HG03378 (cell line): ENCODE measurements around the gene SIAH1.
"Not testable (repeated sequence)": the region's sequence is repeated elsewhere in the genome, so short reads cannot be mapped to it uniquely, and the experiment has no call there.

Experiments used
- ATAC-seq: cut with Tn5 transposase; IDR thresholded peaks from one replicate; pipeline ENCODE4 v1.9.1; 2021; ENCODE audit warnings: mild to moderate bottlenecking, moderate library complexity; ENCODE audit not compliant: unreplicated experiment

The SIAH1 gene

DNA sequence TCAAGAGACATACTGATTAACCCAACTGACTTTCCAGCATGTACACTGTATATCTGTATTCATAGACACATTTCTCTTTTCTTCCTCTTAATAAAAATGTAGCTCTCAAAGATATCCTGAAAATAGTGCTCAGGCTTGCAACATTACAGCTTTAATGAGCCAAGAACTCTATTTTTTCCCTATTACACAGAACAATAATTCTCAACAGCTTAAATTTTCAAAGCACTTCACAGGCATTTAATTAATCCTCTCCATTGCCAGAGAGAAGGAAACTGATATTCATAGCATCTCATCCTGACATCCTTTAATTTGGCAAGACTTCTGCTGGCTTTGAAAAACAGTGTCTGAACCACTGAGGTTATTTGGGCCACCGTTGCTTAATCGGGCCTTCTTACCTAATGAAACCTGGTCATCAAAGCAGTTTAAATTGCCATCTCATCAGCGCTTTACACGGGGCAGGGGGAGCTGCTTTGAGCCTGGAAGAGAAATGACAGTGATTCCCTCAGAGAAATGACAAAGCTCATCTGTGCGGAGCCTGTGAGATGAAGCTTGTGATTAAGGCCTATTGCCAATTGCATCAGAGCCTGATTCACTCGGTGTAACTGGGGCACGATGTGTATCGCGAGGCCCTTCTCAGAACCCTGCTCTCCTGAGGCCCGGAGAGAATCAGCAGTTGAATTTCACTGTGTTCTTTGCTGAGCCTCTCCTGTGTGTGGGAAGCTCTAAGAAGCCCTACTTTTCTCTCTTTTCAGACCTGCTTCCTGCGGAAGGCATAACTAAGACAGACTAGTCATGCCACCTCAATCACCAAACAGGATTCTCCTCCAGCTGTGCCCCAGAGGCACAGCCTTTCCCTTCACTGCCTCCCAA, 8.5 kb upstream of the SIAH1 start:
- ATAC-seq: no peak

DNA sequence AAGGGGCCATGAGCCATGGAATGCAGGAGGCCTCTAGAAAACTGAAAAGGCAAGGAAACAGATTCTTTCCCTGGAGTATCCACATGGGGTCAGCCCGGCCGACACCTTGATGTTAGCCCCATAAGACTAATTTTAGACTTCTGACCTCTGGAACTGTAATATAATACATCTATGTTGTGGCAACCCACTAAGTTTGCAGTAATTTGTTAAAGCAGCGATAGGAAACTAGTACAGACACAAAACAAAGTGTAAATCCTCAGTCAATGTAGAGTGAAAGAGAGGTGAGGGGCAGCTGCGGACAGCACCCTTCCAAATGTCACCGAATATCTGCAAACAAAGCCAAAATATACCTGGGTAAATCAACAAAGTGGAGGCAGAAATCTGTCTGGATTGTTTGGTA, 7.2 kb upstream of the SIAH1 start:
- no peak for ATAC-seq

DNA sequence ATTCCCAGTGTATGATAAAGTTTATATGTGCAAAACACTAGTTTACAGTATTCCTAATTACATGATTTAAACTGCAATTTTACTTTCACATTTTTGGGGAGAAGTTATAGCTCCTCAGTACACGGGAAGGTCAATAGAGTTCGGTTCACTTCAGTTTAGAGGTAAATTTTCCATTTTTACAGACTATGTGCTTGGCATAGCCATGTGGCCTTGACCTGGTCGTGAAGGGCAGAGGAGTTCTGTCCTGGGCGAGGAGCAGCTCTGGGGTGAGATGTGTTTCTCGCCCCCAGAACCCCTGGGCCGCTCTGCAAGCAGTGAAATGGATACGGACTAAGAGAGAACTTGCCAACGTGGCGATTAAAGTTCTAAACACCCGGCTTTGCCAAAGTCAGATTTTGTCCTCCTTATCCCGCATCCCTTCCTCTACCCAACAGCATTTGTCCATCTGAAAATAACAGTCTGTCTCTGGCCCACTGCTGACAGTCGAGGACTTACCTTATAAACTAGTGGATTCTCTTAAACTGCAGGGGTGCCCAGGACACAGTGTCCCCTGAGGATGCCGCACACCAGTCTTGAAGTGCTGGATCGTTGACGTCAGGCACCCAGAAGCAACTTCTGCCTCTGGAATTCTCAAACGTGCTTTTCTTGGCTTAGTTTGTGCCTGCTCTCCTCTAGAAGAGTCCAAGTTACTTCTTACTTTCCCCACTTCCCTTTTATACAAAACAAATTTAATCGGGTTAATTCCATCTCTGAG, 1.5 kb upstream of the SIAH1 start:
- ATAC-seq: no peak

DNA sequence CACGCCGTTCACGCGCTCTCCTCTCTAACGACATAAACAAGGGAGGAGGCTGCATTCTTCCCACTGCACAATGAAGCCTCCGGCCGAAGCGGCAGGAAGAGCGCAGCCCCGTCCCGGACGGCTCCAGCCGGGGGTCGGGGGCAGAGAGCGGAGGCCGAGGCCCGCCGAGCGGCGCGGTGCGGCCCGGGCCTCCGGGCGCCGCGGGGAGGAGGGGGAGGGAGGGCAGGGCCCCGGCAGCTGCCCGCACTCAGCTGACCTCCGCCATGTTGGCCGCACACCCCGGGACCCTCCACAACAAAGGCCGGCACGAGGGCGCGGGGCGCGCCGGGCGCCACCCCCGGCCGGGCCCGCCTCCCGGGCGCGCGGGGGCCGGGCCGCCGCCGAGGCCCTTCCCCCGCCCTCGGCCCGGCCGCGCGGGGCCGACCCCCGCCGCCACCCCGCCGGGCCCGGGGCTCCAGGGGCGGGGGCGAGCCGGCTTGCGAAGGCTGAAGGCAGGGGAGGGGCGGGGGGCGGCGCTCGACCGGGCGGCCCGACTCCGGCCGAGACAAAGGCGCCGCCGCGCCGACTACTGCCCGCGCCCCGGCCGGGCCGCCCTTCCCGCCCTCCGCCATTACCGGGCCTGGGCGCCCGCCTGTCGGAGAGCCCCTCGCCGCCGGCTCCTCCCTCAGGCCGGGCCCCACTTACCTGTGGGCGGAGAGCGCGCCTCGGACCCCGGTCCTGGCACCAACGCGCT, 527 bp downstream of the SIAH1 start:
- ATAC-seq: peak; percentile 35

DNA sequence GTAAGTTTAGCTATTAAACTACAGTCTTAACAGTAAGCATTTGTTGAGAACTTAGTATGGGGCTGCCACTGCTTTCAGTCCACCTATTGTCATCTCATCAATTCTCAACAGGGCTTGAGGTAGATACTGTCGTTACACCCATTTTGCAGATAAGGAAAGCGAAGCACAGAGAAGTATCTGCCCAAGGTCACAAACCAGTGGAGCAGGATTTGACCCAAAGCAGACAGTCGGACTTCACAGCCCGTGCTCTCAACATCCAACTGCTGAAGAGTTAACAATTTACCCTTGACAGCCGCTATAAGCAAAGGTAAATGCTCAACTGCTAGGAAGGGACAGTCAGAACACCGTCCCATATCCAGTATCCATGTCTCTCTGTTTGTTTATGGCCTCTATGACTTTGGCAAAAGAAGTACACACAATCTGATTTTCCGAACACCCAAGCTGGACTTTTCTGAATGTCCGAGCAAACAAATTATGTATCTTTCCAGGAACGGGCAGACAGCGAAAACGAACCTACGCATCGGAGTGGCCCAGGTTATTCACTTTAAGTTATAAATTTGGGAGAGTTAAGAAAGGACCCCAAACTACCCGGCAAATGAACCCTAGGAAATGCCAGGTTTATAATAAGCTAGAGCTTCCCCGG, 1.2 kb downstream of the SIAH1 start:
- ATAC-seq: no peak

DNA sequence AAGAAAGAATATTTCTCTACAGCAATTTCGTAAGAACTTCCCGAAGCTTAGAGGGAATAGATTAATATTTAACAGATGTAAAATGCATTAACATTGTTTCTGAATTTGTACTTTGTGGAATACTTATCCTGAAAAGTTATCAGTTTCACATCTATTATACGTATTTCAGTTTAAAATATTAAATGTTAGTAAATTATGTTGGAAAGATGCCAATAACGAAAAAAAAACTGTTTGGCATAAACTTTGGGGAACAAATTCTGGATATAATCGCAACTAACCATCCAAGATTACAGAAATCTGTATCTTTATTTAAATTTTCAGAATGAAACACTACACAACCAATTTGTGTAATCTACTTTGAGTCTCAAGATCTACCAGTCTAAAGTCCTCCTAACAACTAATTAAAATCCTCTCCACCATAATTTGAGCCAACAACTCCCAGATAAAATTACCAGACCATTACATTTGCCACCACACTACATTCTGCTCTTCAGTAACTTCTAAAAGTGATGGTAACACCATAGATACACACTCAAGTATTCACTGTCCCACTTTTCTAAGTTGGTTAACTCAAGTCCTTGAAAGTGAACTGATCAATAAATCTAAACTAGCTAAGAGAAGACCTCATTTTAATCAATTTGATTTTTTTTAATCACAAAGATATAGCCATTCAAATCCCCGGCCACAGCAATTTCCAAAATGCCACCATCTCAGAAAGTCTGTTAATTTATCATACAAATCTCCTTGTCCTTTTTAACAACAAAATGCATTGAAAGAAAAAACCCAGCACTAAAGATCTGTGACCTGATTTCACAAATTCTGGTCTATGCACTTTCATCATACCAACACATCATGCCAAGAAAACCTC, 2.0 kb downstream of the SIAH1 start:
- ATAC-seq: no peak

DNA sequence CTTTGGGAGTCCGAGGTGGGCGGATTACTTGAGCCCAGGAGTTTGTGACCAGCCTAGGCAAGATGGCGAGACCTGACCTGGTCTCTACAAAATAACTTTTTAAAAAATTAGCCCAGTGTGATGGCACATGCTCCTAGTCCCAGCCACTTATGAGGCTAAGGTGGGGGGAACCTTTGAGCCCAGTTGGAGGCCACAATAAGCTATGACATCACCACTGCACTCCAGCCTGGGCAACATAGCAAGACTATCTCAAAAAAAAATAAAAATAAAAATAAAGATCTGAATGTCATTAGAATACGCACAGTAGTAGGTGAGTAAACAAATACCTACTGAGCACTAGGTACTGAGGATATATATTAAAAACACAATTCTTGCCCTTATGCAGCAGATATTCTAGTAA, 3.1 kb downstream of the SIAH1 start:
- ATAC-seq: no peak

DNA sequence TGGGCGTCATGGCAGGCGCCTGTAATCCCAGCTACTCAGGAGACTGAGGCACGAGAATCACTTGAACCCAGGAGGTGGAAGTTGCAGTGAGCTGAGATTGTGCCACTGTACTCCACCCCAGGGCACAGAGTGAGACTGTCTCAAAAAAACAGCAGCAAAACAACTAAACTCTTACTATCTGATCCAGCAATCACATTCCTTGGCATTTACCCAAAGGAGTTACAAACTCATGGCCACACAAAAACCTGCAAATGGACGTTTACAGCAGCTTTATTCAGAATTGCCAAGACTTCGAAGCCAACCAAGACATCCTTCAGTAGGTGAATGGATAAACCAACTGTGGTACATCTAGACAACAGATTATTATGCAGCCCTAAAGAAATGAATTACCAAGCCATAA, 4.0 kb downstream of the SIAH1 start:
- no peak for ATAC-seq

DNA sequence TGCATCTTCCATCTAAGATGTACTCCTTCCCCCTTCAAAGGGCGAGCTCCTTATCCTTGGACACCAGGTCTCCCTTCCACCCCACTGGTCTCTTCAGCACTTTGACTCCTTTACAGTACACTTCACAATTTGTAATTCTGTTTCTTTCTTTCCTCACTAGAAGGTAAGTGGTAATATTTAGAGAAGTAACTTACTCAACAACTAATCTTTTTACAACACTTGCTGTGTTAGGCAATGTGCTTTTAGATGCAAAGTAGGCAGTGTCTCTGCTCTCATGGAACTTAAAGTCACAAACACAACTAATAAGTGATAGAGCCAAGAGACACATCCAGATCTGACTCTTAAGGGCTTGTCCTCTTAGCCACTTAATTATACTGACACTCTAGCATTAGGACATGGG, 6.4 kb downstream of the SIAH1 start:
- no peak for ATAC-seq

DNA sequence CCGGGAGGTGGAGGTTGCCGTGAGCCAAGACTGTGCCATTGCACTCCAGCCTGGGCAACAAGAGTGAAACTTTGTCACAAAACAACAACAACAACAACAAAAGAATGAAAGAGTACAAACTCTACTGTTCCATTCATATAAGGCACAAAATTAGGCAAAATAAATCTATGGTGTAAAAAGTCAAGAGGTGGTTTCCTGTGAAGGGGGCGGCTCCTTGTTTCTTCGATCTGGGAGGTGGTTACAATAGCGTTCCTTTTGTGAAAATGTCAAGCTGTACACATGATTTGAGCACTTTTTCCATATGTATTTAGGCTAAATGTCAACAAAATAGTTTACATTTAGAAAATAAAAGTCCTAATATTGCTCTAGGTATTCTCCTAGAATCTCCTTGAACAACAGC, 6.9 kb downstream of the SIAH1 start:
- ATAC-seq: no peak

DNA sequence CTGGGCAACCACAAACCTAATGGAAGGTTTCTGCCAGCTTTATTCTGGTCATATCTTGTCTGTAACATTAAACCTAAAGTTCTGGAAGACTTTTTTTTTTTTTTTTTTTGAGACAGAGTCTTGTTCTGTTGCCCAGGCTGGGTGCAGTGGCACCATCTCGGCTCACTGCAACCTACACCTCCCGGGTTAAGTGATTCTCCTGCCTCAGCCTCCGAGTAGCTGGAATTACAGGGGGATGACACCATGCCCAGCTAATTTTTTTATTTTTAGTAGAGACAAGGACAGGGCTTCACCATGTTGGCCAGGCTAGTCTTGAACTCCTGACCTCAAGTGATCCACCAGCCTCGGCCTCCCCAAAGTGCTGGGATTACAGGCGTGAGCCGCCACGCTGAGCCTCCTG, 7.9 kb downstream of the SIAH1 start:
- ATAC-seq: not testable (repeated sequence)

DNA sequence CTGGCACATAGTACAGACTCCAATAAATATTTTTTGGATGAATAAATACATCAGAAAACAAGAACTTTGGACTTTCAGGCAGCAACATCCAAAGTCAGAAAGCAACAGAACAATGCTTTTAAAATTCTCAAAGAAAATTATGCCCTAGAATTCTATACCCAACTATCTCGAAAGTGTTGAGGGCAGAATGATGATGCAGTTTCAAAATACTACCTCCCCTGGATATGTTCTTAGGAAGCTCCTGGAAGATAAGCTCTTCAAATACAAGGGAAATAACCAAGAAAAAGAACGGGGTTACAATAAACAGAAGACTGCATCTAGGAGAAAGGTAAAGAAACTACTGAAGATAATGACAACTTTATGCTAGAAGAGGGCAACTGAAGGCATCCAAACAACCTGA, 11.0 kb downstream of the SIAH1 start:
- ATAC-seq: no peak

DNA sequence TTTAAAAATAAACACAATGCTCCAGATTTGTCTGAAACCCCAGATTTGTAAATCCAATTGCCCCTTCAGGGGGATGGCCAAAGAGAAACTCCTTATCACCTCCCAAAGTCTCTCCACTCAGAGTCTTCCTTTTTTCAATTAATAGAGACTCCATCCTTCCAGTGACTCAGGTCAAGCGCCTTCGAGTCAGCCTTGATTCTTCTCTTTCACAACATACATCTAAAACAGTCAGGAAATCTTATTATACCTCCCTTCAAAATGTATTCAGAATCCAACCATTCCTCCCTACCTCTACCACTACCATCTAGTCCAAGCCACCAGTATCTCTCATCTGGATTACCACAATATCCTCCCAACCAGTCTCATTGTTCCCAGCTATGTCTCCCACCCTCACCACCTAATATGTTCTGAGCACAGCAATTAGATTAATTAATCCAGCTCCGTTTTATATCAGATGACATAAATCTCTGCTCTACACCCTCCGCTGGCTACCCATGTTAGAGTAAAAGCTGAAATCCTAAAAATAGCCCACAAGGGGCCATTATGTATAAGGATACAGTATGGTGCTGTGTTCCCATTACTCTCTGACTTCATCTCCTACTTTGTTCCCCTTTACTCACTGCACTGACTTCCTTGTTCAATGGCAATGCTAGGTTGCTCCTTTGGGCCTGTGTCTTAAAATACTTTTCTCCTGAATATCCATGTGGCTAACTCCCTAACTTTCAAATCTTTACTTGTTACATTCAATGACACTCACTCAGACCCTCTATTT, 11.8 kb downstream of the SIAH1 start:
- ATAC-seq: no peak

DNA sequence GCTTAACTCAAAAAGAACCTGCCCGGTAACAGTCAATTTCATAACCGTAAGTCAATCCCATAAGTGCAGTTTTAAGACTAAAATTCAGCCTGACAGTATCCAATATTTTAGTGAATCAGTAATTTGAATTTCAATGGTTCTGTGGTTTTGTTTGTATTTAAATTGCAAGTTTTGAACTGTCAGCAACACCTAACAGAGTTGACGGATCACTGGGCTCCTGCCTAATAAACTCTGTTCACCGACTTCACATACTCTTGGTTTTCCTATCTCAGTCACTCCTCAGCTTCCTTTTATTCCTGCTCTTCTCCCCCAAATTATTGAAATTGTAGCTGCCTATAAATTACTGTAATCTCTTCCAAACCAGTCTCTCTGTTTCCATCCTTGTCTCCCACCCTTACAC, 12.5 kb downstream of the SIAH1 start:
- no peak for ATAC-seq

DNA sequence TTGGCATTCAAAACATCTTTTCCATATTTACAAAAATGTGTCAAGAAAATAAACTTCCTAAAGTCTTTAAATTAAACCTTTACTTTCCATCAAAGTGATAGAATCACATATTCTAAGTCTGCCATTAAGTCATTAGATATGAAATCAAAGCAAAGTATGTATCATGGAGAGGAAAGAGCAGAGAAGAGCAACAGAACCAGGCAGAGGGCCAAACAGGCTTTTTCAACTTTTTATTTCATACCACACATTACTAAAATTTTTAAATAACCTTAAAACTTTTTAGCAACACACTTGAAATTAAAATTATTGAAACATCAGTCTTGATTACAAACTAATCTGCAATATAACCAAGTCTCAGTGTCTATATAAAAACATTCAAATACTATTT, 13.8 kb downstream of the SIAH1 start:
- ATAC-seq: no peak

DNA sequence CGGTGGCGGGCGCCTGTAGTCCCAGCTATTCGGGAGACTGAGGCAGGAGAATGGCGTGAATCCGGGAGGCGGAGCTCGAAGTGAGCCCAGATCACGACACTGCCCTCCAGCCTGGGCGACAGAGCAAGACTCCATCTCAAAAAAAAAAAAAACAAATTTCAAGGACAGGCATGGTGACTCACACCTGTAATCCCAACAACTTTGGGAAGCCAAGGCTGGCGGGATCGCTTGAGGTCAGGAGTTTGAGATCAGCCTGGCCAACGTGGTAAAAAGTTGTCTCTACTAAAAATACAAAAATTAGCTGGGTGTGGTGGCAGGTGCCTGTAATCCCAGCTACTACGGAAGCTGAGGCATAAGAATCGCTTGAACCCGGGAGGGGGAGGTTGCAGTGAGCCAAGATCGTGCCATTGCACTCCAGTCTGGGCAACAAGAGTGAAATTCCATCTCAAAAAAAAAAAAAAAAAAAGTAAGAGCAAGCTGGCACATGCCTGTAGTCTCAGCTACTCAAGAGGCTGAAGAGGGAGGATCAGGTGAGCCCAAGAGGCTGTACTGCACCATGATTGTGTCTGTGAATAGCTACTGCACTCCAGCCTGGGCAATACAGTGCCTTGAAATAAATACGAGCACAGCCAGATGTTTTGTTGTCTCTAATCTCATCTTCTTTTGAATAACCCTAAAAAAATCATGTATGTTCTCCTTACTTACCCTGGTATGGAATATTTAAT, 14.4 kb downstream of the SIAH1 start:
- not testable (repeated sequence) for ATAC-seq

DNA sequence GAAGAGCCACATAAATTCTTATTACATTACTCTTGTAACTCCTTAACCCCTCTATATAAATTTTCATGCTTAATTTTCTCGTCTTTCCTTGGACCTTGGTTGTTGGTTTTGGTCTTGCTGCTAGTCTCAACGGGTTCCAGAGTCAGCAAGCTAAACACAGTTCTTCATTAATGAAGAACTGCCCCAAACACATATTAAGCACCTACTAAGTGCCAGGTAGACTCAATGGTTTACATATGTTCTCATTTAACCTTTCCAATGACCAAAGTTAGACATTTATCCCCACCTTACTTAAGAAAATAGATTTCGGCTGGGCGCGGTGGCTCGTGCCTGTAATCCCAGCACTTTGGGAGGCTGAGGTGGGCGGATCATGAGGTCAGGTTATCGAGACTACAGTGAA, 15.0 kb downstream of the SIAH1 start:
- no peak for ATAC-seq

DNA sequence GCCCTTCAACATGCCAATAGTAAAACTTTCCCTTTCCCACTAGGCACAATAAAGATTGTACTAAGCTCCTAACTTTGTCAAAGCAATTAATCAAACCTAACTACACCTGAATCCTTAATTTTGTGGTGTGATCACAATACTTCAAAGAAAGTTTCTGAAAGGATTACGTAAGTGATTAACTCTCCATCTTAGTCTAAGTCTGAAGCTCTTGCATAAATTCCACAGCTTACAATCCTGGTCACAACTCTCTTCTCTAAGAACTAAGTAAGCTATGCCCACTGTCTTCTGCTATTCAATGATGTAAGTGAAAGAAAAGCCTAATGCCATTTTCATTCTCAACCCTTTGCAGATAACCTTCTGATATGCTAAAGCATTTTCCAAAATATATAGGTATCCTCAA, 15.4 kb downstream of the SIAH1 start:
- no peak for ATAC-seq
